Measurements from ENCODE around the gene RNF149.

The RNF149 gene

GRCh38 chr2:101230541-101231001, 77.9 kb downstream of the RNF149 start:
- no peak for DNase-seq (ENCODE audit: low read depth)
